Neuronal stem cell (in vitro differentiated cells): Measurements from ENCODE around the gene KRT71.

Experiments
- DNase-seq: peaks from one replicate; pipeline ENCODE4 v3.0.0-alpha.2; 2013; ENCODE audit warnings: low spot score
- H2AFZ ChIP-seq: one replicate; pipeline ENCODE4 v1.6.1; 2013; ENCODE audit warnings: mild to moderate bottlenecking, low read length, inconsistent platforms
- H2AK5ac ChIP-seq: 2 replicates; pipeline ENCODE4 v1.6.1; 2013; ENCODE audit warnings: low read depth, mild to moderate bottlenecking, inconsistent platforms, low read length, moderate library complexity, mixed read lengths
- H2BK120ac ChIP-seq: 2 replicates; pipeline ENCODE4 v1.6.1; 2013; ENCODE audit warnings: low read depth, mild to moderate bottlenecking, inconsistent platforms, low read length, moderate library complexity, mixed read lengths
- H2BK12ac ChIP-seq: one replicate; pipeline ENCODE4 v1.6.1; 2013; ENCODE audit warnings: low read length, inconsistent platforms
- H2BK15ac ChIP-seq: 2 replicates; pipeline ENCODE4 v1.6.1; 2013; ENCODE audit warnings: mild to moderate bottlenecking, low read length, inconsistent platforms, mixed read lengths
- H2BK5ac ChIP-seq: one replicate; pipeline ENCODE4 v1.6.1; 2013; ENCODE audit warnings: inconsistent platforms, mild to moderate bottlenecking, low read length, moderate library complexity
- H3K14ac ChIP-seq: one replicate; pipeline ENCODE4 v1.6.1; 2013; ENCODE audit warnings: low read length, inconsistent platforms
- H3K18ac ChIP-seq: 2 replicates; pipeline ENCODE4 v1.6.1; 2013; ENCODE audit warnings: low read length, inconsistent platforms
- H3K23ac ChIP-seq: 2 replicates; pipeline ENCODE4 v1.6.1; 2013; ENCODE audit warnings: low read depth, mild to moderate bottlenecking, mixed read lengths, low read length, inconsistent platforms; ENCODE audit not compliant: poor library complexity
- H3K27ac ChIP-seq: replicated peaks from 3 replicates; pipeline ENCODE4 v1.5.1; 2013; ENCODE audit warnings: low read length, inconsistent platforms
- H3K27me3 ChIP-seq, 3 experiments: 2 replicates each; pipeline ENCODE4 v1.6.1; 2013; ENCODE audit warnings: low read length in 3 of 3, mild to moderate bottlenecking in 2 of 3, inconsistent platforms in 1 of 3, low read depth in 1 of 3, mixed read lengths in 1 of 3, moderate library complexity in 1 of 3; ENCODE audit not compliant: control insufficient read depth in 3 of 3, insufficient read depth in 3 of 3
- H3K36me3 ChIP-seq, 2 donors: replicated peaks in 1 of 2; 2 replicates each; pipeline ENCODE4 v1.6.1; 2013; ENCODE audit warnings: low read length in 2 of 2; ENCODE audit not compliant: control insufficient read depth in 2 of 2, insufficient read depth in 2 of 2
- H3K4ac ChIP-seq: 2 replicates; pipeline ENCODE4 v1.6.1; 2013; ENCODE audit warnings: inconsistent platforms, mild to moderate bottlenecking, low read length, moderate library complexity
- H3K4me1 ChIP-seq, 2 donors: 1 replicate in 1 of 2; 2 replicates in 1 of 2; pipeline ENCODE4 v1.6.1; 2013; ENCODE audit warnings: low read length in 2 of 2, low read depth in 1 of 2; ENCODE audit not compliant: control insufficient read depth in 2 of 2, insufficient read depth in 1 of 2
- H3K4me2 ChIP-seq: one replicate; pipeline ENCODE4 v1.6.1; 2013; ENCODE audit warnings: mild to moderate bottlenecking, low read length, inconsistent platforms; ENCODE audit not compliant: insufficient read depth, poor library complexity, severe bottlenecking
- H3K4me3 ChIP-seq, 2 donors: 2 replicates each; pipeline ENCODE4 v1.5.1; 2013; ENCODE audit warnings: low read length in 2 of 2, mild to moderate bottlenecking in 2 of 2, inconsistent platforms in 1 of 2, moderate library complexity in 1 of 2
- H3K79me1 ChIP-seq: one replicate; pipeline ENCODE4 v1.6.1; 2013; ENCODE audit warnings: low read depth, mild to moderate bottlenecking, inconsistent platforms, low read length, moderate library complexity
- H3K9ac ChIP-seq: one replicate; pipeline ENCODE4 v1.6.1; 2013; ENCODE audit warnings: mild to moderate bottlenecking, low read depth, low read length, inconsistent platforms; ENCODE audit not compliant: poor library complexity
- H3K9me3 ChIP-seq, 2 donors: replicated peaks in 1 of 2; 2 replicates each; pipeline versions ENCODE3 to v1.6.1; 2013; ENCODE audit warnings: low read length in 2 of 2, mild to moderate bottlenecking in 2 of 2, inconsistent platforms in 1 of 2, low read depth in 1 of 2, mixed read lengths in 1 of 2, moderate library complexity in 1 of 2; ENCODE audit not compliant: control insufficient read depth in 2 of 2, insufficient read depth in 1 of 2
- H4K8ac ChIP-seq: one replicate; pipeline ENCODE4 v1.6.1; 2013; ENCODE audit warnings: low read depth, mild to moderate bottlenecking, inconsistent platforms, low read length, moderate library complexity
- H4K91ac ChIP-seq: one replicate; pipeline ENCODE4 v1.6.1; 2013; ENCODE audit warnings: low read length, low read depth, mild to moderate bottlenecking, inconsistent platforms; ENCODE audit not compliant: poor library complexity
- WGBS, 2 donors: extraction: QIAGEN DNeasy Blood & Tissue Kit; methylation state at CpG; one replicate each; pipeline ENCODE4 v1.1.7; 2013; ENCODE audit warnings: missing lambda C conversion rate in 2 of 2, mixed read lengths in 1 of 2; ENCODE audit not compliant: insufficient read length in 2 of 2, insufficient replicate concordance in 1 of 2; ENCODE audit errors: extremely low coverage in 2 of 2; 5-methylcytosine and 5-hydroxymethylcytosine counted together

KRT71 gene

GRCh38 chr12:52573743-52574142 is 20.8 kb upstream of the KRT71 start, which contains the start of gene KRT74:
TSS of gene KRT74 (minus strand) at chr12:52573843. CDS start at chr12:52573777, 66 bp downstream.
- Histone ChIP-seq H3K36me3 (no peaks in the 10 kb centered on the region), H3K9me3 (no peaks in the 10 kb centered on the region), H2BK120ac (no peak within 1 kb of the TSS), H3K27ac (no peak within 1 kb of the TSS), H3K79me1 (no peaks in the 10 kb centered on the region), H2BK15ac (no peak within 1 kb of the TSS), H3K4me1 (peaks cover 0 to 5% of the 10 kb centered on the region in 2 donors), H4K91ac (no peak within 1 kb of the TSS), H2BK5ac (no peak within 1 kb of the TSS), H3K14ac (no peak within 1 kb of the TSS), H3K4me2 (no peak within 1 kb of the TSS), H3K4me3 (no peak within 1 kb of the TSS), H3K4ac (no peak within 1 kb of the TSS), H3K18ac (no peak within 1 kb of the TSS), H2AK5ac (no peak within 1 kb of the TSS), H3K27me3 (peaks cover 0 to 12% (median 0%) of the 10 kb centered on the region in 3 experiments), H4K8ac (no peak within 1 kb of the TSS), H3K23ac (no peak within 1 kb of the TSS), H3K9ac (no peak within 1 kb of the TSS), H2AFZ (no peak within 1 kb of the TSS), H2BK12ac (no peak within 1 kb of the TSS)
- WGBS, 2 donors, result no CpG with 5 or more reads among the region's 3 CpGs
- no peak for DNase-seq

- Histone ChIP-seq H2AFZ (no peak overlapping the region), H3K14ac (no peak overlapping the region), H4K8ac (no peak overlapping the region), H3K9ac (no peak overlapping the region), H3K18ac (no peak overlapping the region), H3K27me3 (peaks cover 0 to 8% (median 0%) of the 10 kb centered on the region in 3 experiments), H3K23ac (no peak overlapping the region), H2BK15ac (no peak overlapping the region), H4K91ac (no peak overlapping the region), H3K4me1 (peaks cover 0 to 5% of the 10 kb centered on the region in 2 donors), H3K4ac (no peak overlapping the region), H2BK5ac (no peak overlapping the region), H3K36me3 (no peaks in the 10 kb centered on the region), H2AK5ac (no peak overlapping the region), H3K4me3 (no peak overlapping the region), H2BK12ac (no peak overlapping the region), H3K4me2 (no peak overlapping the region), H3K9me3 (no peaks in the 10 kb centered on the region), H3K79me1 (no peaks in the 10 kb centered on the region), H3K27ac (no peak overlapping the region), H2BK120ac (no peak overlapping the region)
- DNase-seq, result no peak
- WGBS, 2 donors, result no CpG with 5 or more reads among the region's 15 CpGs
Measured at GRCh38 chr12:52573306-52573705, 20.4 kb upstream of the KRT71 start.

- H2AFZ ChIP-seq, result no peak overlapping the region
- no peak overlapping the region for H2BK12ac ChIP-seq
- peaks cover 0 to 3% (median 0%) of the 10 kb centered on the region in 3 experiments for H3K27me3 ChIP-seq
- no peak overlapping the region for H3K4me2 ChIP-seq
- H4K91ac ChIP-seq, result no peak overlapping the region
- no peaks in the 10 kb centered on the region for H3K9me3 ChIP-seq
- H2BK5ac ChIP-seq, result no peak overlapping the region
- H3K4ac ChIP-seq, result no peak overlapping the region
- no peak overlapping the region for H4K8ac ChIP-seq
- H3K79me1 ChIP-seq, result no peaks in the 10 kb centered on the region
- no peaks in the 10 kb centered on the region for H3K36me3 ChIP-seq
- peaks cover 0 to 4% of the 10 kb centered on the region in 2 donors for H3K4me1 ChIP-seq
- no peak overlapping the region for H2BK15ac ChIP-seq
- H3K14ac ChIP-seq, result no peak overlapping the region
- H3K23ac ChIP-seq, result no peak overlapping the region
- H3K18ac ChIP-seq, result no peak overlapping the region
- H3K4me3 ChIP-seq, result no peak overlapping the region
- no peak overlapping the region for H3K27ac ChIP-seq
- H2BK120ac ChIP-seq, result no peak overlapping the region
- H2AK5ac ChIP-seq, result no peak overlapping the region
- no peak overlapping the region for H3K9ac ChIP-seq
- WGBS, 2 donors, result no CpG with 5 or more reads among the region's 10 CpGs
- no peak for DNase-seq
Measured at GRCh38 chr12:52570511-52570910, 17.6 kb upstream of the KRT71 start.

GRCh38 chr12:52568111-52568510 is 15.2 kb upstream of the KRT71 start:
- H3K4me1 ChIP-seq, result peaks cover 0 to 4% of the 10 kb centered on the region in 2 donors
- H2AK5ac ChIP-seq, result no peak overlapping the region
- H3K4ac ChIP-seq, result no peak overlapping the region
- no peaks in the 10 kb centered on the region for H3K9me3 ChIP-seq
- no peak overlapping the region for H3K27ac ChIP-seq
- no peak overlapping the region for H2BK120ac ChIP-seq
- H4K8ac ChIP-seq, result no peak overlapping the region
- no peak overlapping the region for H2BK12ac ChIP-seq
- no peaks in the 10 kb centered on the region for H3K79me1 ChIP-seq
- H3K9ac ChIP-seq, result no peak overlapping the region
- no peak for DNase-seq
- WGBS, 2 donors, result no CpG with 5 or more reads among the region's 12 CpGs
- H3K36me3 ChIP-seq, result no peaks in the 10 kb centered on the region
- H2BK15ac ChIP-seq, result no peak overlapping the region
- H4K91ac ChIP-seq, result no peak overlapping the region
- no peak overlapping the region for H2AFZ ChIP-seq
- H3K4me3 ChIP-seq, result no peak overlapping the region
- H3K27me3 ChIP-seq, result peaks cover 0 to 3% (median 0%) of the 10 kb centered on the region in 3 experiments
- H3K23ac ChIP-seq, result no peak overlapping the region
- H2BK5ac ChIP-seq, result no peak overlapping the region
- H3K18ac ChIP-seq, result no peak overlapping the region
- no peak overlapping the region for H3K14ac ChIP-seq
- H3K4me2 ChIP-seq, result no peak overlapping the region
